GM18502 (cell line): ENCODE measurements around the gene BEGAIN.

ENCODE experiments used
- ATAC-seq: cut with Tn5 transposase; IDR thresholded peaks from one replicate; pipeline ENCODE4 v1.9.1; 2021; ENCODE audit warnings: mild to moderate bottlenecking; ENCODE audit not compliant: unreplicated experiment, poor library complexity

Gene BEGAIN

DNA sequence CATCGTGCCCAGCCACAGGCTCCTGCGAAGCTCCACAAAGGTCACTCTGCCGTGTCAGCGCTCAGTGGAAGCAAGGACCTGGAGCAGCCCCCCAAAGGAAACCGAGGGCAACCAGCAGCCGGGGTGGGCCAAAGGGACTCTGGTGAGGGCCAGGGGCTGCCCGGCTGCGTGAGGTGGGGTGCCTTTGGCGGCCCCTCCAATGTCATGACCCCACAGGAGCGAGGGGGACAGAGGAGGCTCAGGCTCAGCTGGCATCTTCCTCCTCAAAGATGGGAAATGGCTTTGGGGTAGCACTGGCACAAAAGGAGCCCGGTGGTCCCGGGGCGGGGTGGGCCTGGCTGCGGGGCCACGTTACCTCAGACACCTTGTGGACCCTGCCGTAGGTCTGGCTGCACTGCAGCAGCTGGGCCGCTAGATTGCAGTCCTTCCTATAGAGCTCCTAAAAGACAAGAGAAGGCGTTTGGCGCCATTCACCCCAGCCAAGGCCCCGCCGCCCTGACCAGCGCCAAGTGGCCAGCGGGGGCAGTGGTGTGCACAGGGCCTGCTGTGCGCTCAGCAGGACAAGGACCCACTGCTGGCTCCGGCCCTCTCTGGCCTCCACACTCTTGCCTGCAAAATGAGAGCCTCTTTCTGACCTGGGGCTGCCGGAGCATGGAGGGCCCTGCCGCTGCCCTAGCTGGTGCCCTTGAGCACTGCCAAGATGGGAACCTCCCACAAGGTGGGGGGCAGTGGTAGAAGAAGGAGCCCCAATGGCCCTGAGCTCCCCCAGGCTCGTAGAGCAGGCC, 46.9 kb downstream of the BEGAIN start:
- ATAC-seq: no peak

DNA sequence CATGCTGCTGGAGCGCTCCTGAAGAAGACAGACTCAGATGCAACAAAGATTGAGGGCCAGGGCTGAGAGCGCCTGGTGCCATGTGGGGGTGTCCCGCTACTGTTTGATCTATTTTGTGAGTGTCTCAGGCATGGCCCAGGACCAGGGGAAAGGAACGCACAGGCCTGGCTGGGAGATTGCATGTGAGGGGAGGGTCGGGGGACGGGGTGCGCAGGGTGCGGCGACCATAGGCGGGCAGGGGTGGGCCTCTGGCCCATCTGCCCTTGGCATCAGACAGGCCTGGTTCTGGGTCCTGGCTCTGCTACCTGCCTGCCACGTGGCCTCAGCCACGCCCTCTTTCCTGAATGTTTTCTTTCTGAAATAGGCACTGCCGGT, 47.5 kb downstream of the BEGAIN start:
- ATAC-seq: no peak

- ATAC-seq: no peak
Measured at GRCh38 chr14:100539003-100539660, 48.1 kb downstream of the BEGAIN start.

GRCh38 chr14:100538351-100539002, 48.7 kb downstream of the BEGAIN start:
- ATAC-seq: no peak

GRCh38 chr14:100537446-100538350, 49.5 kb downstream of the BEGAIN start:
- ATAC-seq: no peak

DNA sequence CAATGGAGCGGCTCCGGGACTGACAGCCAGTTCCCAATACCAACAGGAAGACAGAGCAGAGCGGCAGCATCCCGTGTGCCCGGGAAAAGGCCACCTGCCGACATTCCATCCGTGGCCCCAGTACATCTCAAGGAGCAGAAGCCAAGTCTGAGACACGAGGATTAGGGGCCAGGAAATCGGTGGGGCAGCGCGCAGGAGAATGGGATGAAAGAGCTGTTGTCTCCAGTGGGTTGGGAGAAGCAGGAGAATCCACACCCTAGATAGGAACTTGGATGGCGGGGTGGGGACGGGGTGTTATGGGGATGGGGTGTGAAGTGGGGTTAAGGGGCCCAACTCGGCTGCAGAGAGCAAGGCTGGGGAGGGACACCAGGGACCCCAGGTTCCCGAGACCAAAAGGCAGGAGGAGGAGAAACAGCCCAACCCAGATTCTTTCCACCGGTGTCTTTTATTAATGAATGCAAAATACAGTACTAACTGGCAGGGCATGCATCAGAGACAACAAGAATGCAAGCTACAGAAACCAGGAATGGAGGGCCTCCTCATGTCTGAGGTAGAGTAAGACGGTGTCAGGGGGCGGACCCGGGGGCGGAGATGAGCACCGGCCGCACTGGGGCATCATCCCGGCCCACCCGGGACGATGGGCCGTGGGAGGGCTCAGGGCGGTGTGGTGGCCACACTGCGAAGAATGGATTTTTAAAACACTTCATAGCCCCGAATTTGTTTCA, 50.3 kb downstream of the BEGAIN start:
- no peak for ATAC-seq

- no peak for ATAC-seq
Measured at GRCh38 chr14:100536121-100536510, 51.1 kb downstream of the BEGAIN start.

GRCh38 chr14:100535287-100536120, 51.7 kb downstream of the BEGAIN start:
- ATAC-seq: no peak

DNA sequence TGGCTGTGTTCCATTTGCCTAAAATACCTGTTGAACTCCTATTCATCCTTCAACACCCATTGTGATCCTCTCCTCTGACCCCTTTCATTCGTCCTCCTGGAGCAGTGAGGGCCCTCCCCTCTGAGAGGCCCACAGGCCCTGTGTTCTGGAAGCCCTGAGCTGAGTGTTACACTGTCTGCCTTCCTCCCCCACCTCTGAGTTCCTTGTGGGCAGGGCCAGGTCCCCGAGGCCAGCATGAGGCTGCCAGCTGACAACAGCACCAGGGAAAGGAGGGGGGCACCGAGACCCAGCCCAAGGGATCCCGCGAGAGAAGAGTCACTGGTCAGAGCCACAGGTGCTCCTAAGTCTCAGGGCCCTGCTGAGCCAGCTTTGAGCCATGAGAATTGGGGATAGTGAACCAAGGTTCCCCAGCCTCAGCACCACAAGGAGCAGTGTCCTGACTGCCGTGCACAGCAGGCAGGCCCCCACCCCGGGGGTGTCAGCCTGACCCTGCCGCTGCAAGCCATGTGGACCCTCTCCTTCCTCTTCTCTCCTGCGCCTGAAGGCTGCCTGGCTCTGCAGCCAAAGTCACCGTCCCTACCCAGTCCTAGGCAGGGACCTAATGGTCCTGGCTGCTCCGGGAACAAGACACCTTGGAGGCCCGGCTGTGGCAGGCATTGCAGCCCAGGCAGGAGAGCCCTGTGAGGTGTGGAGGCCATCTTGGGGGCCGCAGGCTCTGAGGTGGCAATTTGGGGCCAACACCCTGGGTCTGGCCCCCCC, 52.5 kb downstream of the BEGAIN start:
- no peak for ATAC-seq

DNA sequence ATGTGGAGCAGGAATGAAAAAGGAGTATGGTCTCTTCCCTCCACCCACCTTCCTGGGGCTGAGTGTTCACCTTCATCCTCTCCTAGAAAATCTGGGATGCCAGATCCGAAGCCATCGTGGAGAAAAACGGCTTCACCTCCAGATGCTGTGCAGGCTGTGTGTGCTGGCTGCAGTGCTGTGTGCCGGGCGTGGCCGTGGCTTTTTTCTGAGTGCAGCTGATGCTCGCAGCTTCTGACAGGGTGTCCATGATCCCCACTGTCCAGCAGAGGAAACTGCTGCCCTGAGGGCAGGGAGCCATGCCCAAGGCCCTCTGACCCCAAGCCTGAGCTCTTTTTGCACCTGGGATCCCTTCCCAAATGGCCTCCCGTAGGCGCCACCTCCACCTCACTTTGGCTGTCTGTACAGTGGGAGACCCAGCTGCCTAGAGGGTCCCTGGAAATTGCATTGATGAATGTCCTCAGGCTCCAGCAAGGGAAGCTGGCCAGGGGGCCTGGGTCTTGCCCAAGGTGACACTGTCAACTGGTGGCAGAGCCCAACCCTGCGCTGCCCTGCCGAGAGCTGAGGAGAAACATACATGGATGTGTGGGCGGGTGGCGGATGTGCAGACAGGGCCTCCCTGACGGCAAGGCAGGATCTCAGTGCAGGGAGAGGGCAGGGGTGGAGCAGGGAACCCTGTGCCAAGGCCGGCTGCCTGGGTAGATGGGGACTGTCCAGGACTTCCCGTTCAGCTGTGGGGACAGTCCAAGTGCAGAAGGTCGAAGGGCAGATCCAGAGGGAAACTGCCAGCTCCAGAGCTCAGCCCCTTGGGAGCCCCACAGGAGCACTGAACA, 53.3 kb downstream of the BEGAIN start:
- ATAC-seq: no peak

- ATAC-seq: no peak
Measured at GRCh38 chr14:100532906-100533655, 54.1 kb downstream of the BEGAIN start.

GRCh38 chr14:100532154-100532861, 54.9 kb downstream of the BEGAIN start:
- no peak for ATAC-seq

- ATAC-seq: no peak
Measured at GRCh38 chr14:100531152-100532121, 55.8 kb downstream of the BEGAIN start.

GRCh38 chr14:100530270-100531072, 56.7 kb downstream of the BEGAIN start:
- ATAC-seq: no peak
